ENCODE measurements around the gene CHTOP. TPM values are rescaled to one million over a fixed set of nuclear protein-coding genes. Genes with fewer than 3 reads are reported as not detected.
"Not testable (repeated sequence)": the region's sequence is repeated elsewhere in the genome, so short reads cannot be mapped to it uniquely, and the experiment has no call there.

The CHTOP gene
- total RNA-seq, 3 donors from 2014 or later, result 37.1 to 112 (median 71.8) TPM

DNA sequence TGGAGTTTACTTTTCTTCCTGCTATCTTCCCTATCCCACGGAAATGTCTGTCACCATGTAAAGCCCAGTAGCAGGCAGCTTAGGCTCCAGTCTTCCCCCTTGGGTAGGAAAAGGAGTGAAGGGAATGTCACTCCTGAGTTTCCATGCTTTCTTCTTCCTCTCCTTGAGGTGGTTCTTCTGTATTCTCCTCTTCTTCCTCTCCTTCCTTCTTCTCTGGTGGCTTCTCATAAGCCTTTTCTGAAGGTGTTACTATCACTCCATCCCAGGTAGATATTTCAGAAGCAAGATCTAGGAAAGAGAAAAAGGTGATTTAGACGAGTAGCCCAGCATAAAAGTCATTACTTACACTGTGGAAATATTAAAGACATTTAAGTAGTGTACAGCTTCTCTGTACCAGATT is 28.4 kb downstream of the CHTOP start:
- TF ChIP-seq CTCF (IDR thresholded peaks at IDR 0.05), result no peak
- no peak for TF ChIP-seq POLR2AphosphoS5 (IDR thresholded peaks at IDR 0.05)
- TF ChIP-seq POLR2A (IDR thresholded peaks at IDR 0.05), result no peak
- Histone ChIP-seq H3K9me3 (no peaks in the 10 kb centered on the region), H3K27ac (no peak overlapping the region), H3K27me3 (no peaks in the 10 kb centered on the region), H3K4me1 (peaks cover 0 to 4% of the 10 kb centered on the region in 2 donors), H3K36me3 (peaks cover 11% of the 10 kb centered on the region), H3K4me3 (no peak overlapping the region)
- no peak for DNase-seq (ENCODE audit: low spot score in 2 of 2)
- intact Hi-C loops (cut with DNase I; ENCODE audit: low total_unique reads), result loop anchor here (2.0 kb wide), 1 partner anchor 59 kb away; no protein-coding TSS in a partner anchor

GRCh38 chr1:153663211-153663610 is 29.3 kb downstream of the CHTOP start:
- no peak overlapping the region for H3K4me3 ChIP-seq
- H3K9me3 ChIP-seq, result no peaks in the 10 kb centered on the region
- no peaks in the 10 kb centered on the region for H3K27me3 ChIP-seq
- no peak for DNase-seq (ENCODE audit: low spot score in 2 of 2)
- intact Hi-C loops (cut with DNase I; ENCODE audit: low total_unique reads), result loop anchor here (2.0 kb wide), 1 partner anchor 60 kb away; no protein-coding TSS in a partner anchor
- peaks cover 11% of the 10 kb centered on the region for H3K36me3 ChIP-seq
- no peak overlapping the region for H3K27ac ChIP-seq
- TF ChIP-seq CTCF (IDR thresholded peaks at IDR 0.05) (no peak), POLR2A (IDR thresholded peaks at IDR 0.05) (no peak), POLR2AphosphoS5 (IDR thresholded peaks at IDR 0.05) (no peak)
- H3K4me1 ChIP-seq, result peaks cover 0 to 4% of the 10 kb centered on the region in 2 donors

DNA sequence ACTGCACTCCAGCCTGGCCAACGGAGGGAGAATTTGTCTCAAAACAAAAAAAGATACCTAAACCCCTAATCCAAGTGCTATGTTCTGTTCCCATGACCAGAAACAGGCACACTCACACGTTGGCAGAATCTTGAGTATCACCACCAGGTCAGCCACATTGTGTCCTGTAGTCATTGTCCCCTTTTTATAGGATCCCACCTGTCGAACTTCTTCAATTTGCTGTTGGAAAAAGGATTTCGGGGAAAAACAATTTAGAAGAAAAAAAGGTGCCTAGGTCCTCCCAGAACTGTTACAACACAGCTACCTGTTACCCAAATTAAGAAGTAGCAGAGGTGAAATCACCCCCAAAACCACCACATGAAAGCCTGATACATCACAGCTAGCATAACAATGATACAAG is 33.6 kb downstream of the CHTOP start:
- intact Hi-C loops (cut with DNase I; ENCODE audit: low total_unique reads), result no loop called here
- TF ChIP-seq POLR2A (IDR thresholded peaks at IDR 0.05) (no peak), CTCF (IDR thresholded peaks at IDR 0.05) (no peak), POLR2AphosphoS5 (IDR thresholded peaks at IDR 0.05) (no peak)
- Histone ChIP-seq H3K27ac (peak overlapping the region in 1 of 2 donors; percentile 46), H3K27me3 (no peaks in the 10 kb centered on the region), H3K4me3 (no peak overlapping the region), H3K9me3 (no peaks in the 10 kb centered on the region), H3K4me1 (peaks cover 0 to 12% of the 10 kb centered on the region in 2 donors), H3K36me3 (peaks cover 8% of the 10 kb centered on the region)
- no peak for DNase-seq (ENCODE audit: low spot score in 2 of 2)

DNA sequence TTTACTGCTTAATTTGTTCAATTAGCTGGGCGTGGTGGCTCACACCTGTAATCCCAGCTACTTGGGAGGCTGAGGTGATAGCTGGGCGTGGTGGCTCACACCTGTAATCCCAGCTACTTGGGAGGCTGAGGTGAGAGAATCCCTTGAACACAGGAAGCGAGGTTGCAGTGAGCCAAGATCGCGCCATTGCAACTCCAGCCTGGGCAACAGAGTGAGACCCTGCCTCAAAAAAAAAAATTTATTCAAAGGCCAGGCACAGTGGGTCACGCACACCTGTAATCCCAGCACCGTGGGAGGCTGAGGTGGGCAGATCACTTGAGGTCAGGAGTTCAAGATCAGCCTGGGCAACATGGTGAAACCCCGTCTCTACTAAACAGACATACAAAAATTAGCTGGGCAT is 34.8 kb downstream of the CHTOP start:
- H3K27me3 ChIP-seq; H3K4me3 ChIP-seq; DNase-seq (ENCODE audit: low spot score in 2 of 2); H3K9me3 ChIP-seq; intact Hi-C loops (cut with DNase I; ENCODE audit: low total_unique reads); H3K36me3 ChIP-seq: not testable (repeated sequence)
- Histone ChIP-seq H3K4me1 (peaks cover 0 to 12% of the 10 kb centered on the region in 2 donors), H3K27ac (peak overlapping the region; percentile 2 to 46)

- peak overlapping the region; percentile 84 to 86 for H3K27ac ChIP-seq
- intact Hi-C loops (cut with DNase I; ENCODE audit: low total_unique reads), result loop anchor here (10.0 kb wide), 1 partner anchor 105 kb away; the partner anchor contains the start of gene SLC27A3
- no peak for TF ChIP-seq POLR2A (IDR thresholded peaks at IDR 0.05)
- no peak for TF ChIP-seq POLR2AphosphoS5 (IDR thresholded peaks at IDR 0.05)
- TF ChIP-seq CTCF (IDR thresholded peaks at IDR 0.05), result no peak
Observed at GRCh38 chr1:153669606-153670005, 35.7 kb downstream of the CHTOP start.

More at GRCh38 chr1:153669606-153670005, 35.7 kb downstream of the CHTOP start:
- no peaks in the 10 kb centered on the region for H3K9me3 ChIP-seq
- H3K36me3 ChIP-seq, result peaks cover under 1% of the 10 kb centered on the region
- peaks cover 0 to 12% of the 10 kb centered on the region in 2 donors for H3K4me1 ChIP-seq
- no peak for DNase-seq (ENCODE audit: low spot score in 2 of 2)
- H3K4me3 ChIP-seq, result peak overlapping the region in 2 of 3 donors; percentile 84
- no peaks in the 10 kb centered on the region for H3K27me3 ChIP-seq

Measured in breast epithelium (tissue), 4 donors.